GM23338 (cell line): ENCODE results near the gene RELL2. TPM values are rescaled to one million over a fixed set of nuclear protein-coding genes. Genes with fewer than 3 reads are reported as not detected.

Experiments used
- ATAC-seq: fragments of 200-7000 bp; cut with Tn5 transposase; 3 replicates; pipeline ENCODE4 v1.9.1; 2020
- DNase-seq: peaks from one replicate; pipeline ENCODE4 v3.0.0-alpha.2; 2015; ENCODE audit warnings: low spot score
- H2AFZ ChIP-seq: fragments of 200-600 bp; sonication (generic); 2 replicates; pipeline ENCODE4 v1.8.0; 2016; ENCODE audit warnings: antibody characterized with exemption, mild to moderate bottlenecking, moderate library complexity
- H3F3A ChIP-seq: fragments of 200-600 bp; sonication (generic); replicated peaks from 2 replicates; pipeline ENCODE4 v1.8.0; 2017; ENCODE audit warnings: antibody characterized with exemption, mixed run types, low read depth
- H3K27ac ChIP-seq: fragments of 200-600 bp; sonication (generic); 2 replicates; pipeline ENCODE4 v1.6.1; 2016; ENCODE audit warnings: low read depth
- H3K27me3 ChIP-seq: fragments of 200-600 bp; sonication (generic); 2 replicates; pipeline ENCODE4 v1.8.0; 2016; ENCODE audit warnings: mild to moderate bottlenecking, mixed run types, moderate library complexity; ENCODE audit not compliant: insufficient read depth
- H3K36me3 ChIP-seq: fragments of 200-600 bp; sonication (generic); 2 replicates; pipeline ENCODE4 v1.8.0; 2016; ENCODE audit warnings: mild to moderate bottlenecking; ENCODE audit not compliant: insufficient read depth
- H3K4me1 ChIP-seq: fragments of 200-600 bp; sonication (generic); 2 replicates; pipeline ENCODE4 v1.8.0; 2016; ENCODE audit warnings: mild to moderate bottlenecking, moderate library complexity; ENCODE audit not compliant: insufficient read depth
- H3K4me2 ChIP-seq: fragments of 200-600 bp; sonication (generic); 2 replicates; pipeline ENCODE4 v1.7.1; 2017; ENCODE audit warnings: mixed run types
- H3K4me3 ChIP-seq: fragments of 200-600 bp; sonication (generic); 2 replicates; pipeline ENCODE4 v1.6.1; 2016; ENCODE audit warnings: mixed run types
- H3K79me2 ChIP-seq: fragments of 200-600 bp; sonication (generic); replicated peaks from 2 replicates; pipeline ENCODE4 v1.8.0; 2017; ENCODE audit warnings: mild to moderate bottlenecking; ENCODE audit not compliant: insufficient read depth
- H3K9me2 ChIP-seq: fragments of 200-600 bp; sonication (generic); 2 replicates; pipeline ENCODE4 v1.8.0; 2017; ENCODE audit not compliant: insufficient read depth
- H4K20me1 ChIP-seq: fragments of 200-600 bp; sonication (generic); replicated peaks from 2 replicates; pipeline ENCODE4 v1.8.0; 2017; ENCODE audit warnings: mild to moderate bottlenecking; ENCODE audit not compliant: insufficient read depth
- H3K27ac Mint-ChIP-seq: 2 replicates; pipeline ENCODE4 v1.8.0; 2020; ENCODE audit warnings: inconsistent platforms, mild to moderate bottlenecking, moderate library complexity, mixed read lengths
- H3K27me3 Mint-ChIP-seq: 3 replicates; pipeline ENCODE4 v1.8.0; 2022; ENCODE audit warnings: low read depth, mild to moderate bottlenecking, moderate library complexity, mixed read lengths, inconsistent platforms; ENCODE audit not compliant: insufficient read depth, poor library complexity
- H3K36me3 Mint-ChIP-seq: 3 replicates; pipeline ENCODE4 v1.8.0; 2021; ENCODE audit warnings: low read depth, mild to moderate bottlenecking, inconsistent platforms, moderate library complexity, mixed read lengths
- H3K4me1 Mint-ChIP-seq: 3 replicates; pipeline ENCODE4 v1.8.0; 2020; ENCODE audit warnings: mild to moderate bottlenecking, inconsistent platforms, mixed read lengths
- H3K4me3 Mint-ChIP-seq: 3 replicates; pipeline ENCODE4 v1.8.0; 2021; ENCODE audit warnings: moderate library complexity, mild to moderate bottlenecking, inconsistent platforms, mixed read lengths
- H3K9me3 Mint-ChIP-seq: 3 replicates; pipeline ENCODE4 v1.8.0; 2020; ENCODE audit warnings: moderate library complexity, mild to moderate bottlenecking, inconsistent platforms, mixed read lengths
- CREB1 ChIP-seq: fragments of 250-450 bp; sonication (Bioruptor Pico); IDR thresholded peaks from 2 replicates; pipeline ENCODE4 v1.5.0; 2020; ENCODE audit warnings: low read depth, mild to moderate bottlenecking, moderate library complexity
- CTCF ChIP-seq, 2 experiments: fragments of 200-600 bp in 1 of 2; sonication (generic) in 1 of 2; conservative IDR thresholded peaks; 2 replicates each; pipeline versions ENCODE4 v1.5.1 to v1.6.1; 2016 to 2017; ENCODE audit warnings: antibody characterized with exemption in 2 of 2, low read depth in 2 of 2, mild to moderate bottlenecking in 2 of 2, moderate library complexity in 1 of 2
- ETS1 ChIP-seq: IDR thresholded peaks from 2 replicates; pipeline ENCODE4 v1.6.1; 2016; ENCODE audit warnings: antibody characterized with exemption
- EZH2 ChIP-seq: fragments of 200-600 bp; sonication (generic); IDR thresholded peaks from one replicate; pipeline ENCODE4 v1.8.0; 2017; ENCODE audit warnings: antibody characterized with exemption, mild to moderate bottlenecking, low read depth; ENCODE audit not compliant: unreplicated experiment
- EZH2phosphoT487 ChIP-seq: fragments of 200-600 bp; sonication (generic); IDR thresholded peaks from one replicate; pipeline ENCODE4 v1.8.1; 2018; ENCODE audit warnings: antibody characterized with exemption; ENCODE audit not compliant: unreplicated experiment
- JUNB ChIP-seq: IDR thresholded peaks from one replicate; pipeline ENCODE4 v1.6.1; 2016; ENCODE audit warnings: antibody characterized with exemption; ENCODE audit not compliant: unreplicated experiment
- NANOG ChIP-seq: IDR thresholded peaks from 2 replicates; pipeline ENCODE4 v1.6.1; 2016; ENCODE audit warnings: antibody characterized with exemption, borderline replicate concordance
- POLR2AphosphoS5 ChIP-seq: IDR thresholded peaks from 2 replicates; pipeline ENCODE4 v1.6.1; 2016; ENCODE audit warnings: antibody characterized with exemption, low read depth
- REST ChIP-seq: IDR thresholded peaks from one replicate; pipeline ENCODE4 v1.6.1; 2018; ENCODE audit warnings: antibody characterized with exemption; ENCODE audit not compliant: unreplicated experiment
- STAT1 ChIP-seq: IDR thresholded peaks from one replicate; pipeline ENCODE4 v1.6.1; 2016; ENCODE audit warnings: antibody characterized with exemption; ENCODE audit not compliant: unreplicated experiment
- ZNF114 ChIP-seq: fragments of 250-450 bp; sonication (Bioruptor Pico); IDR thresholded peaks from 2 replicates; pipeline ENCODE4 v1.5.0; 2020; ENCODE audit warnings: mild to moderate bottlenecking, moderate library complexity
- ZNF331 ChIP-seq: fragments of 250-450 bp; sonication (Bioruptor Pico); IDR thresholded peaks from 2 replicates; pipeline ENCODE4 v1.5.0; 2020; ENCODE audit warnings: low read depth, mild to moderate bottlenecking, moderate library complexity
- ZNF462 ChIP-seq: fragments of 250-450 bp; sonication (Bioruptor Pico); IDR thresholded peaks from 2 replicates; pipeline ENCODE4 v1.5.0; 2020; ENCODE audit warnings: mild to moderate bottlenecking, moderate library complexity
- polyA plus RNA-seq: library from polyadenylated mRNA; unstranded; fragments of >200 nt; fragmentation: Nextera tagmentation; extraction: Ambion mirVana; gene quantifications from 2 replicates; pipeline ENCODE4 v1.2.1, GENCODE V29; 2016
- total RNA-seq: library from RNA; depleted of rRNA; stranded (reverse); fragments of >200 nt; shearing (Covaris generic); gene quantifications from 2 replicates; pipeline ENCODE4 v1.2.3, GENCODE V29; 2014

RELL2 gene
- total and polyA plus RNA-seq, 2 experiments from 2014 or later, result 20.4 to 30.6 TPM

- TF ChIP-seq POLR2AphosphoS5 (no peak), CTCF (conservative IDR thresholded peaks at IDR 0.05; ENCODE audit: low read depth in 2 of 2) (no peak), CREB1 (CRISPR knock-in tag) (no peak), REST (no peak), ZNF114 (CRISPR knock-in tag) (no peak), ZNF331 (CRISPR knock-in tag) (no peak), JUNB (no peak), STAT1 (no peak), NANOG (no peak), EZH2phosphoT487 (no peak), ZNF462 (CRISPR knock-in tag) (no peak), ETS1 (no peak), EZH2 (no peak)
- ATAC-seq (peak; percentile 59), DNase-seq (peak; percentile 67)
- Mint-ChIP-seq H3K27me3 (no peaks in the 10 kb centered on the region), H3K4me3 (no peak overlapping the region), H3K9me3 (no peaks in the 10 kb centered on the region), H3K27ac (peak overlapping the region; percentile 22; the same call in 1 of the 2 replicates), H3K4me1 (peaks cover 6% of the 10 kb centered on the region), H3K36me3 (no peaks in the 10 kb centered on the region)
- H3K36me3 ChIP-seq, result no peaks in the 10 kb centered on the region
- H4K20me1 ChIP-seq, result peaks cover 23% of the 10 kb centered on the region
- peaks cover 98% of the 10 kb centered on the region for H3K79me2 ChIP-seq
- H3F3A ChIP-seq, result no peaks in the 10 kb centered on the region
- H3K27ac ChIP-seq, result no peak overlapping the region
- no peaks in the 10 kb centered on the region for H3K9me2 ChIP-seq
- H3K4me1 ChIP-seq, result no peaks in the 10 kb centered on the region
- H3K27me3 ChIP-seq, result no peaks in the 10 kb centered on the region
- no peak overlapping the region for H3K4me3 ChIP-seq
- H2AFZ ChIP-seq, result no peak overlapping the region
- H3K4me2 ChIP-seq, result no peak overlapping the region
Measured at GRCh38 chr5:141603923-141604717, 32.7 kb upstream of the RELL2 start.
